Type B pancreatic cell (in vitro differentiated cells): Measurements from ENCODE around the gene CCDC159. TPM values are rescaled to one million over a fixed set of nuclear protein-coding genes. Genes with fewer than 3 reads are reported as not detected.

Experiments used
- DNase-seq: peaks from one replicate; pipeline ENCODE4 v3.0.0; 2021; ENCODE audit warnings: mixed read lengths; ENCODE audit not compliant: unreplicated experiment; ENCODE audit errors: extremely low spot score
- H3K27ac Mint-ChIP-seq: 2 replicates; pipeline ENCODE4 v1.8.0; 2021; ENCODE audit warnings: mild to moderate bottlenecking, mixed read lengths
- H3K27me3 Mint-ChIP-seq: 2 replicates; pipeline ENCODE4 v1.8.0; 2021; ENCODE audit warnings: mixed read lengths
- H3K36me3 Mint-ChIP-seq: 2 replicates; pipeline ENCODE4 v1.8.0; 2021; ENCODE audit warnings: mixed read lengths
- H3K4me1 Mint-ChIP-seq: one replicate; pipeline ENCODE4 v1.8.0; 2021; ENCODE audit warnings: mixed read lengths; ENCODE audit not compliant: unreplicated experiment
- H3K4me3 Mint-ChIP-seq: 2 replicates; pipeline ENCODE4 v1.8.0; 2021; ENCODE audit warnings: mild to moderate bottlenecking, mixed read lengths
- H3K9me3 Mint-ChIP-seq: 2 replicates; pipeline ENCODE4 v1.8.0; 2021; ENCODE audit warnings: mixed read lengths
- total RNA-seq: library from RNA; stranded (reverse); gene quantifications from 2 replicates; pipeline ENCODE4 v1.2.1, GENCODE V29; 2021; ENCODE audit warnings: low replicate concordance
- TF ChIP-seq, protein P1 (sequence below): fragments of 200-600 bp; sonication (generic); conservative IDR thresholded peaks from 2 replicates; pipeline ENCODE4 v1.5.0; 2021; ENCODE audit warnings: antibody characterized with exemption, mild to moderate bottlenecking

Gene CCDC159
- total RNA-seq, 1 donor from 2014 or later, result 12.1 TPM

DNA sequence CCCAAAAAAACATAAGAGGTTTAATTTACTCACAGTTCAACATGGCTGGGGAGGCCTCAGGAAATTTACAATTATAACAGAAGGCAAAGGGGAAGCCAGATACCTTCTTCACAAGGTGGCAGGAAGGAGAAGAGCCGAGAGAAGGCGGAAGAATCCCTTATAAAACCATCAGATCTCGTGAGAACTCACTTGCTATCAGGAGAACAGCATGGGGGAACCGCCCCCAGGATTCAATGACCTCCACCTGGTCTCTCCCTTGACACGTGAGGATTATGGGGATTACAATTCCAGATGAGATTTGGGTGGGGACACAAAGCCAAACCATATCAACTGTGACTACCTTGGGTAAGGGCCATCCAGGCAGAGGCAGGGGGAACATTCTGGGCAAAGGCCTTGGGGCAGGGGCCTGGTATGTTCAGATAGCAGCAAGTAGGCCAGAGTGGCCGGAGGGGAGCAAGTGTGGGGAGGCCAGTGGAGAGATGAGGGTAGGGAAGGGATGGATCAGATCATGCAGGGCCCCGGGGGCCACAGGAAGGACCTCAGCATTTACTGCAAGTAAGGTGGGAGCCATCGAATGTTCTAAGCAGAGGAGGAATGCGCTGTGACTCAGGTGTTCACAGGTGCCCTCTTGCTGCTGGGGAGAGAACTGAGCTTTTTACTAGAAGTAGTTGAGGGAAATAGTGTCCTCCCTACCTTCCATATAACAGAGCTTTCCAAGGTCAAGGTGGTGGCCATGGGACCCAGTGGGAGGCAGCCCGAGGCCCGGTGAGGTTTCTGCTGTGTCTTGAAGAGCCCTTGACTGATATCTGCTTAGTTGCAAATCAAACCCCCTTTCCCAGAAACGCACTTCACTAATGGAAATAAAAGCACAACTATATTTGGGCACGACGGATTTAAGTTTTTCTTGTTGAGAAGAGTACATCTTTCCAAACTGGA lies 24.9 kb upstream of the CCDC159 start:
- Mint-ChIP-seq H3K36me3 (peaks cover 5% of the 10 kb centered on the region), H3K4me1 (peaks cover 33% of the 10 kb centered on the region), H3K27ac (peak overlapping the region; percentile 77), H3K4me3 (peak overlapping the region; percentile 17), H3K27me3 (no peaks in the 10 kb centered on the region), H3K9me3 (no peaks in the 10 kb centered on the region)
- DNase-seq, result no peak
- TF ChIP-seq, protein P1, sequence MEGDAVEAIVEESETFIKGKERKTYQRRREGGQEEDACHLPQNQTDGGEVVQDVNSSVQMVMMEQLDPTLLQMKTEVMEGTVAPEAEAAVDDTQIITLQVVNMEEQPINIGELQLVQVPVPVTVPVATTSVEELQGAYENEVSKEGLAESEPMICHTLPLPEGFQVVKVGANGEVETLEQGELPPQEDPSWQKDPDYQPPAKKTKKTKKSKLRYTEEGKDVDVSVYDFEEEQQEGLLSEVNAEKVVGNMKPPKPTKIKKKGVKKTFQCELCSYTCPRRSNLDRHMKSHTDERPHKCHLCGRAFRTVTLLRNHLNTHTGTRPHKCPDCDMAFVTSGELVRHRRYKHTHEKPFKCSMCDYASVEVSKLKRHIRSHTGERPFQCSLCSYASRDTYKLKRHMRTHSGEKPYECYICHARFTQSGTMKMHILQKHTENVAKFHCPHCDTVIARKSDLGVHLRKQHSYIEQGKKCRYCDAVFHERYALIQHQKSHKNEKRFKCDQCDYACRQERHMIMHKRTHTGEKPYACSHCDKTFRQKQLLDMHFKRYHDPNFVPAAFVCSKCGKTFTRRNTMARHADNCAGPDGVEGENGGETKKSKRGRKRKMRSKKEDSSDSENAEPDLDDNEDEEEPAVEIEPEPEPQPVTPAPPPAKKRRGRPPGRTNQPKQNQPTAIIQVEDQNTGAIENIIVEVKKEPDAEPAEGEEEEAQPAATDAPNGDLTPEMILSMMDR, result no peak

DNA sequence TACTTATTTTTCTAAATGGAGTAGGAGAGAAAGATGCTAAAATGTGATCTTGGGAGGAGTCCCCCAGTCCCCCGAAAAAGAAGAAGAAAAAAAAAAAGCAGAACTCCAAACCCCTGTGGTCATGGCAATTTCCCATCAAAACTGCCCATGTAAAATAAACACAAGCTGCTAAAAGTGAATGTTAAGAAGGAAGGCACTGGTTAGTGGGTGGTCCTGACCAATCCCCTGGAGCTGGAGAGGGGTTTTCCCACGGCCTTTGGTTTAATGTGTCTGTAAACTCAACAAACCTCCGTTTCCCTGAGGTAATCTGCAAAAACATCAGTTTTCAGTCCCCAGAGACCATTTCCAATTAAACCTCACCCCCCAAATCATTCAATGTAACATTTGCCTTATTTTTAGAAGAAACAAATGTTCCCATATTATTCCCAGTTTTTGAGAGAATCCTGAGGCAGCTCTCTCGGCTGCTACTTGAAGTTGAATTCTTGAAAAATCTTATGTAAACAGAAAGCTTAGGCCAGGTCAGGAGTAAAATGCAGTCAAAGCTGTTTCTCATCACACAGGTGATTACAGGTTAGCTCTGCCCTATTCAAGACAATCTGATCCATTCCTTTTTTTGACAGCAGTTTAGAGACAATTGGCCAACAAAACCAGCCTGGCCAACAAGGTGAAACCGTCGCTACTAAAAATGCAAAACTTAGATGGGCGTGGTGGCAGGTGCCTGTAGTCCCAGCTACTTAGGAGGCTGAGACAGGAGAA lies 23.9 kb upstream of the CCDC159 start:
- Mint-ChIP-seq H3K27me3 (no peaks in the 10 kb centered on the region), H3K4me3 (peak overlapping the region; percentile 17)
- TF ChIP-seq, protein P1, result no peak

DNA sequence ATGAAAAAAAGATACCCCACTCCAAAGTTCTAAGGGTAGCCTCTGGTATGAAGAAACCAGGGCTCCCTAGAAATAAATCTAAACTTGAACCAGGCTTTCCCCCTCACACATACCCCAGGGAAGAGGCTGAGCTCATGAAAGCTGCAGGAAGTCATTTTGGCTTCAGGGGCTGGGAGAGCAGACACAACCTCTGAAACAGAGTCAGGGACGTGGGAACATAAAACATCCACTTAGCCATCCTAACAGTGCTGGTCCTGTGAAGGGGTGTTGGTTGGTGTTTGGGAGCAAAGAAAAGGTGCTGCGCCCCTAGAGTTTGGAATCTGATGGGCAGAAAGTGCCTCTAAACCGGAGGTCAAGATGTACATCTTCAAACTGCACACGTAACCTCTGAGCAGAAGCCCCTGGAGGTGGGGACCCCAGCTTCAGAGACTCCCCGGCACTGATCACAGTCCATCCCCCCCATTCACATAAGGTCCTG lies 22.7 kb upstream of the CCDC159 start:
- peak overlapping the region; percentile 76 for H3K4me3 Mint-ChIP-seq
- peaks cover 5% of the 10 kb centered on the region for H3K36me3 Mint-ChIP-seq
- peaks cover 33% of the 10 kb centered on the region for H3K4me1 Mint-ChIP-seq
- DNase-seq, result no peak
- H3K9me3 Mint-ChIP-seq, result no peaks in the 10 kb centered on the region
- no peaks in the 10 kb centered on the region for H3K27me3 Mint-ChIP-seq
- TF ChIP-seq, protein P1, result no peak
- peak overlapping the region; percentile 31 for H3K27ac Mint-ChIP-seq

More for the DNA sequence above, 23.9 kb upstream of the CCDC159 start:
- peaks cover 33% of the 10 kb centered on the region for H3K4me1 Mint-ChIP-seq
- DNase-seq, result no peak
- H3K9me3 Mint-ChIP-seq, result no peaks in the 10 kb centered on the region
- peaks cover 5% of the 10 kb centered on the region for H3K36me3 Mint-ChIP-seq
- H3K27ac Mint-ChIP-seq, result peak overlapping the region; percentile 77

DNA sequence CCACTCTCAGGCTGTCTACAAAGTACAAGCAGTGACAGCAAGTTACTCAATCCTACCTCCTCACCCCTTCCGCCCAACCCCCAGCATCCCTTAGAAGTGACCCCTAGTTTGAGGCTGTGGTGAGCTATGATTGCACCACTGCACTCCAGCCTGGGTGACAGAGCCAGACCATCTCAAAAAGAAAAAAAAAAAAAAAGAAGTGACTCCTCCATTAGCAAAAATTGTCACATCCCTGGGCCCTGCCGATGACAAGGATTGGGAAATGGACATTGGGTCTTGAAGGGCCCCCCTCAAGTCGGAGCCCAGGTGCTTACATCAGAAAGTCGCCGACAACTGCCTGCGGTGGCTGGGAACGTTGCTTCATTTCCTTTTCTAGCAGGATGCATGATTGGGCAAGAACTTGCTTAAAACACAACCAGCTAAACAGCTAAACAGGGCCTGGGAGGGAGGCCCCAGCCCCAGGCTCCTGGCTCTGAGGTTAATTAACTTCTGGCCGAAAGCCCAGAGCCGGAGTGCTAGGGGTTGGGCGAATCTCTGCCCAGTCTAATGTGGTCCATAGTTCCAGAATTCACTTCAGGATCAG lies 22.1 kb upstream of the CCDC159 start:
- TF ChIP-seq, protein P1, result no peak
- no peaks in the 10 kb centered on the region for H3K27me3 Mint-ChIP-seq
- peak; percentile 71 for DNase-seq
- peaks cover 33% of the 10 kb centered on the region for H3K4me1 Mint-ChIP-seq
- H3K27ac Mint-ChIP-seq, result peak overlapping the region; percentile 80
- H3K4me3 Mint-ChIP-seq, result peak overlapping the region; percentile 76
- H3K9me3 Mint-ChIP-seq, result no peaks in the 10 kb centered on the region
- H3K36me3 Mint-ChIP-seq, result peaks cover 5% of the 10 kb centered on the region

DNA sequence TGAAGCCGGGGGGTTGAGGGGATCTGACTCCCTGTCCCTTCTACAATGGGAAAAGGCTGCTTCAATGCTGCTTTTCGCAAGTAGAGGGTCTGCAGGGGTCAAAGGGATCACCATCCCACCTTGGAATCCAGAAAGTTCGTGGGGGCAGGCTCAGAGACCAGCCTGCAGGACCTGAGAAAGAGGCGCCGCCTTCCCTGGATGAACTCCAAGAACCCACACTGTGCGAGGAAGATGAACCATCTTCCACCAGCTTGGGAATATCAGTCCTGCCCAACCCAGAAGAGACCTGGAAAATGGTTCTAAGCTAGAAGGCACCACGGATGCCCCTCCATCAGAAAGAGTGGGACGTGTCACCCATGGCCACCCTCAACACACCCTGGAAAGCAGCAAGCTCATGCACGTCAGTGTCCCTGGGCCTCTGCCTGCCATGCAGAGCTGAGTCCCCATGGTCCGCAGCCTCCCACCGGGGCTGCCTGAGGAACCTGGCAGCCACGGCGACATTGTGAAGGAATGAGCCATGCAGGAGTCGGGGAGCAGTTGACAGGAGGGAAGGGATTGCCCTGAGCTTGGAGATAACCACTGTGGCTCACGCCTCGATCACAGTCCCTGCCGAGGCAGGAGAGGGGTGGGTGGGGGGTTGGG lies 21.4 kb upstream of the CCDC159 start:
- H3K4me3 Mint-ChIP-seq, result no peak overlapping the region
- H3K27ac Mint-ChIP-seq, result peak overlapping the region; percentile 80
- peaks cover 33% of the 10 kb centered on the region for H3K4me1 Mint-ChIP-seq
- no peaks in the 10 kb centered on the region for H3K27me3 Mint-ChIP-seq
- peaks cover 5% of the 10 kb centered on the region for H3K36me3 Mint-ChIP-seq
- no peaks in the 10 kb centered on the region for H3K9me3 Mint-ChIP-seq
- DNase-seq, result no peak
- TF ChIP-seq, protein P1, result no peak
